Endothelial cell of umbilical vein (primary cell): ENCODE results near the gene PRDM2. TPM values are rescaled to one million over a fixed set of nuclear protein-coding genes. Genes with fewer than 3 reads are reported as not detected.

Source experiments
- BruUV-seq: library from RNA; stranded (reverse); fragments of 400-500 nt; replicated peaks from 2 replicates; lab custom pipeline; 2021; lab: Mats Ljungman, UMichigan
- CTCF ChIA-PET: fragments of 300-600, 350-600 bp; sonication (Branson Sonifier 250); formaldehyde crosslinking; loops from one replicate; lab custom pipeline; 2021; ENCODE audit warnings: antibody characterized with exemption, inconsistent platforms; lab: Charles Lee
- POLR2A ChIA-PET: fragments of 300-600, 350-600 bp; sonication (Branson Sonifier 250); formaldehyde crosslinking; loops from one replicate; lab custom pipeline; 2021; ENCODE audit warnings: antibody characterized with exemption, inconsistent platforms; lab: Charles Lee
- DNase-seq: peaks from one replicate; pipeline ENCODE4 v3.0.0-alpha.2; 2011; ENCODE audit warnings: low read depth, low spot score
- FAIRE-seq: peaks from 2 replicates; lab custom pipeline; 2011; peaks lifted over from hg19 to GRCh38; lab: Jason Lieb, UNC
- H2AFZ ChIP-seq: 2 replicates; pipeline ENCODE4 v1.6.0; 2012; ENCODE audit warnings: low read depth, low read length, control low read depth, inconsistent platforms
- H3K27ac ChIP-seq: 2 replicates; pipeline ENCODE4 v1.5.1; 2011; ENCODE audit warnings: low read depth, mild to moderate bottlenecking, control low read depth, low read length, moderate library complexity; ENCODE audit not compliant: insufficient read depth
- H3K27me3 ChIP-seq, 2 experiments: 2 replicates each; pipeline versions ENCODE4 v1.6.0 to v1.6.1; 2011; ENCODE audit warnings: low read length in 2 of 2, mixed read lengths in 1 of 2; ENCODE audit not compliant: control insufficient read depth in 2 of 2, insufficient read depth in 2 of 2
- H3K36me3 ChIP-seq, 2 experiments: 2 replicates in 1 of 2; 3 replicates in 1 of 2; pipeline ENCODE4 v1.5.1; 2011; ENCODE audit warnings: low read length in 2 of 2, mild to moderate bottlenecking in 1 of 2, moderate library complexity in 1 of 2; ENCODE audit not compliant: control insufficient read depth in 2 of 2, insufficient read depth in 2 of 2; ENCODE audit errors: extremely low read depth in 1 of 2
- H3K4me1 ChIP-seq: 3 replicates; pipeline ENCODE4 v1.5.1; 2011; ENCODE audit warnings: mild to moderate bottlenecking, low read length; ENCODE audit not compliant: control insufficient read depth, insufficient read depth; ENCODE audit errors: extremely low read depth
- H3K4me2 ChIP-seq: 2 replicates; pipeline ENCODE4 v1.6.1; 2011; ENCODE audit warnings: low read length, control low read depth, mixed read lengths; ENCODE audit not compliant: insufficient read depth
- H3K4me3 ChIP-seq, 3 experiments: fragments of 200-600 bp in 1 of 3; sonication (generic), shearing (Covaris generic) in 1 of 3; replicated peaks in 1 of 3; 2 replicates each; pipeline ENCODE4 v1.5.1; 2011 to 2016; ENCODE audit warnings: control low read depth in 3 of 3, low read length in 3 of 3, mild to moderate bottlenecking in 2 of 3, inconsistent platforms in 1 of 3, low read depth in 1 of 3, moderate library complexity in 1 of 3; ENCODE audit not compliant: insufficient read depth in 1 of 3
- H3K79me2 ChIP-seq: 2 replicates; pipeline ENCODE4 v1.6.0; 2012; ENCODE audit warnings: low read length, inconsistent platforms; ENCODE audit not compliant: control insufficient read depth, insufficient read depth
- H3K9ac ChIP-seq: replicated peaks from 2 replicates; pipeline ENCODE3; 2011; ENCODE audit warnings: low read length, control low read depth; ENCODE audit not compliant: insufficient read depth; ENCODE audit errors: extremely low read depth
- H3K9me1 ChIP-seq: replicated peaks from 3 replicates; pipeline ENCODE4 v1.6.0; 2011; ENCODE audit warnings: mild to moderate bottlenecking, low read length; ENCODE audit not compliant: control insufficient read depth, insufficient read depth; ENCODE audit errors: extremely low read depth
- H3K9me3 ChIP-seq: replicated peaks from 2 replicates; pipeline ENCODE4 v1.5.1; 2012; ENCODE audit warnings: low read length, inconsistent platforms; ENCODE audit not compliant: control insufficient read depth, insufficient read depth
- H4K20me1 ChIP-seq: replicated peaks from 2 replicates; pipeline ENCODE3; 2011; ENCODE audit warnings: mild to moderate bottlenecking, low read length; ENCODE audit not compliant: control insufficient read depth, insufficient read depth; ENCODE audit errors: extremely low read depth
- EZH2 ChIP-seq: IDR thresholded peaks from 2 replicates; pipeline ENCODE4 v1.6.1; 2012; ENCODE audit warnings: borderline replicate concordance, low read depth, mild to moderate bottlenecking, moderate library complexity, low read length, inconsistent platforms; ENCODE audit not compliant: severe bottlenecking
- FOS ChIP-seq: IDR thresholded peaks from 2 replicates; pipeline ENCODE4 v1.6.1; 2011; ENCODE audit warnings: mild to moderate bottlenecking, low read length, moderate library complexity, borderline replicate concordance; ENCODE audit not compliant: insufficient read depth
- GATA2 ChIP-seq: IDR thresholded peaks from 2 replicates; pipeline ENCODE4 v1.7.0; 2011; ENCODE audit warnings: low read depth, mild to moderate bottlenecking, moderate library complexity, mixed read lengths, low read length; ENCODE audit not compliant: insufficient read length, insufficient read depth
- JUN ChIP-seq: IDR thresholded peaks from 2 replicates; pipeline ENCODE4 v1.6.1; 2011; ENCODE audit warnings: borderline replicate concordance, low read depth; ENCODE audit not compliant: insufficient read length, insufficient read depth
- MYC ChIP-seq: IDR thresholded peaks from one replicate; pipeline ENCODE4 v1.6.1; 2011; ENCODE audit warnings: mild to moderate bottlenecking, low read depth, low read length
- POLR2A ChIP-seq: IDR thresholded peaks from 2 replicates; pipeline ENCODE4 v1.6.1; 2012; ENCODE audit warnings: low read depth, mild to moderate bottlenecking, control low read depth, low read length
- POLR2AphosphoS5 ChIP-seq: IDR thresholded peaks from 2 replicates; pipeline ENCODE4 v1.6.1; 2012; ENCODE audit warnings: low read depth, mild to moderate bottlenecking, control low read depth, low read length, moderate library complexity; ENCODE audit not compliant: insufficient read depth
- dilution Hi-C: fragments of 300-500 bp; cut with MboI; formaldehyde crosslinking; loops from one replicate; pipeline ENCODE4 v1.15.0; 2019; ENCODE audit warnings: low sequenced_read_pairs; ENCODE audit not compliant: extremely low pct_ligation_motif_present
- intact Hi-C: fragments of 100-400 bp; cut with micrococcal nuclease; formaldehyde crosslinking; loops from one replicate; pipeline ENCODE4 v1.10.0; 2022
- polyA plus RNA-seq, 4 experiments: library from polyadenylated mRNA; depleted of rRNA in 3 of 4; stranded (reverse) in 3 of 4; unstranded in 1 of 4; fragments of >200 nt; gene quantifications; 2 replicates each; pipeline versions ENCODE4 v1.2.1 to v1.2.3, GENCODE V29; 2011 to 2012; ENCODE audit warnings: missing spikeins in 1 of 4
- total RNA-seq: library from RNA; stranded (reverse); gene quantifications from 2 replicates; pipeline ENCODE4 v1.2.3, GENCODE V29; 2021
- TF ChIP-seq, protein P1 (sequence below): IDR thresholded peaks from 2 replicates; pipeline ENCODE4 v1.6.1; 2011; ENCODE audit not compliant: insufficient read depth, insufficient read length
- TF ChIP-seq, protein P2 (sequence below), 2 donors: IDR thresholded peaks; 1 replicate in 1 of 2; 2 replicates in 1 of 2; pipeline ENCODE4 v1.5.1; 2011; ENCODE audit warnings: low read length in 2 of 2, mild to moderate bottlenecking in 2 of 2, moderate library complexity in 2 of 2, control low read depth in 1 of 2, inconsistent platforms in 1 of 2, low read depth in 1 of 2; ENCODE audit not compliant: insufficient read depth in 1 of 2; ENCODE audit errors: extremely low read depth in 1 of 2

Gene PRDM2
- total and polyA plus RNA-seq, 2 donors (not counting 3 experiments of a cell fraction or from before 2014, with no cell fraction given): 11.3 to 35.7 TPM

DNA sequence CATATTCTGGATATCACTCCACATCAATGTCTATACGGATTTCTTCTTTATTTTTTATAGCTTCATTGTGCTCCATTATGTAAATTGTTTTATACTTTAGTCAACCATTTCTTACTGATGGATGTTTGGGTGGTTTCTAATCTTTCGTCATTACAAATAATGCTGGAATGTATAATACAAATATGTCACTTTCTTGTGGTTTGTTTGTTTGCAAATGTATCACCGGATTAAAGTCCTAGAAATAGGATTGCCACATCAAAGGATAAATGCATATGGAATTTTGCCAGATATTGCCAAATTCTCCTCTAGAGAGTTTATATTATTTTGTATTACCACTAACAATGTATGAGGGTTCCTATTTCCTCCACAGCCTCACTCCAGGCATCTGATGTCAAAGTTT is 48.7 kb upstream of the PRDM2 start:
- no TSS peak for BruUV-seq

More for the DNA sequence above, 48.7 kb upstream of the PRDM2 start:
- no peak overlapping the region for H3K27ac ChIP-seq
- no peak overlapping the region for H2AFZ ChIP-seq
- TF ChIP-seq POLR2A: no peak
- no peak for TF ChIP-seq JUN
- no peak for TF ChIP-seq GATA2
- TF ChIP-seq, protein P1, sequence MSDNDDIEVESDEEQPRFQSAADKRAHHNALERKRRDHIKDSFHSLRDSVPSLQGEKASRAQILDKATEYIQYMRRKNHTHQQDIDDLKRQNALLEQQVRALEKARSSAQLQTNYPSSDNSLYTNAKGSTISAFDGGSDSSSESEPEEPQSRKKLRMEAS: no peak
- TF ChIP-seq POLR2AphosphoS5: no peak
- no peak for TF ChIP-seq EZH2
- TF ChIP-seq MYC: no peak
- no peak for TF ChIP-seq FOS
- TF ChIP-seq, protein P2, sequence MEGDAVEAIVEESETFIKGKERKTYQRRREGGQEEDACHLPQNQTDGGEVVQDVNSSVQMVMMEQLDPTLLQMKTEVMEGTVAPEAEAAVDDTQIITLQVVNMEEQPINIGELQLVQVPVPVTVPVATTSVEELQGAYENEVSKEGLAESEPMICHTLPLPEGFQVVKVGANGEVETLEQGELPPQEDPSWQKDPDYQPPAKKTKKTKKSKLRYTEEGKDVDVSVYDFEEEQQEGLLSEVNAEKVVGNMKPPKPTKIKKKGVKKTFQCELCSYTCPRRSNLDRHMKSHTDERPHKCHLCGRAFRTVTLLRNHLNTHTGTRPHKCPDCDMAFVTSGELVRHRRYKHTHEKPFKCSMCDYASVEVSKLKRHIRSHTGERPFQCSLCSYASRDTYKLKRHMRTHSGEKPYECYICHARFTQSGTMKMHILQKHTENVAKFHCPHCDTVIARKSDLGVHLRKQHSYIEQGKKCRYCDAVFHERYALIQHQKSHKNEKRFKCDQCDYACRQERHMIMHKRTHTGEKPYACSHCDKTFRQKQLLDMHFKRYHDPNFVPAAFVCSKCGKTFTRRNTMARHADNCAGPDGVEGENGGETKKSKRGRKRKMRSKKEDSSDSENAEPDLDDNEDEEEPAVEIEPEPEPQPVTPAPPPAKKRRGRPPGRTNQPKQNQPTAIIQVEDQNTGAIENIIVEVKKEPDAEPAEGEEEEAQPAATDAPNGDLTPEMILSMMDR (IDR thresholded peaks at IDR 0.05; ENCODE audit: extremely low read depth in 1 of 2, insufficient read depth in 1 of 2, low read depth in 1 of 2, low read length in 2 of 2): no peak
- CTCF ChIA-PET: no interaction called here
- no peaks in the 10 kb centered on the region for H3K4me1 ChIP-seq
- POLR2A ChIA-PET: no interaction called here
- H3K9me3 ChIP-seq: no peaks in the 10 kb centered on the region
- DNase-seq (no peak), FAIRE-seq (no peak)
- no peaks in the 10 kb centered on the region for H4K20me1 ChIP-seq
- H3K9me1 ChIP-seq: no peaks in the 10 kb centered on the region
- H3K27me3 ChIP-seq: no peaks in the 10 kb centered on the region
- H3K4me2 ChIP-seq: no peak overlapping the region
- intact Hi-C loops (no loop called here), dilution Hi-C loops (no loop called here)
- H3K36me3 ChIP-seq: no peaks in the 10 kb centered on the region
- H3K4me3 ChIP-seq: no peak overlapping the region
- H3K79me2 ChIP-seq: no peaks in the 10 kb centered on the region
- H3K9ac ChIP-seq: no peak overlapping the region
